Neutrophil (primary cell): Measurements from ENCODE around the gene SC5D.

Experiments
- H3K27ac ChIP-seq: fragments of 200-600 bp; sonication (generic); 2 replicates; pipeline ENCODE4 v1.5.1; 2016; ENCODE audit warnings: mild to moderate bottlenecking, moderate library complexity
- H3K27me3 ChIP-seq: fragments of 200-600 bp; sonication (generic); 2 replicates; pipeline ENCODE4 v1.6.0; 2016; ENCODE audit warnings: mild to moderate bottlenecking
- H3K36me3 ChIP-seq: fragments of 200-600 bp; sonication (generic); 2 replicates; pipeline ENCODE4 v1.5.1; 2017
- H3K4me1 ChIP-seq, 2 experiments: fragments of 200-600 bp in 1 of 2; sonication (generic) in 1 of 2; 1 replicate in 1 of 2; 2 replicates in 1 of 2; pipeline versions ENCODE4 v1.5.1 to v1.6.1; 2013 to 2016; ENCODE audit warnings: low read depth in 1 of 2, low read length in 1 of 2, mild to moderate bottlenecking in 1 of 2, moderate library complexity in 1 of 2; ENCODE audit not compliant: control insufficient read depth in 1 of 2, insufficient read depth in 1 of 2
- H3K4me3 ChIP-seq, 2 experiments: fragments of 200-600 bp in 1 of 2; sonication (generic) in 1 of 2; 1 replicate in 1 of 2; 2 replicates in 1 of 2; pipeline ENCODE4 v1.5.1; 2013 to 2016; ENCODE audit warnings: low read depth in 1 of 2, low read length in 1 of 2, mild to moderate bottlenecking in 1 of 2, moderate library complexity in 1 of 2
- H3K9me3 ChIP-seq: fragments of 200-600 bp; sonication (generic); 2 replicates; pipeline ENCODE4 v1.5.1; 2016
- CTCF ChIP-seq: fragments of 200-600 bp; sonication (generic); IDR thresholded peaks from 2 replicates; pipeline ENCODE4 v1.5.1; 2016; ENCODE audit warnings: antibody characterized with exemption

Gene SC5D

GRCh38 chr11:121274332-121274991 is 18.1 kb upstream of the SC5D start:
- no peak overlapping the region for H3K4me3 ChIP-seq
- no peaks in the 10 kb centered on the region for H3K9me3 ChIP-seq
- H3K27me3 ChIP-seq: peaks cover 10% of the 10 kb centered on the region
- H3K27ac ChIP-seq: no peak overlapping the region
- H3K4me1 ChIP-seq: no peaks in the 10 kb centered on the region
- no peak for TF ChIP-seq CTCF
- H3K36me3 ChIP-seq: no peaks in the 10 kb centered on the region

- H3K27ac ChIP-seq: no peak overlapping the region
- no peak for TF ChIP-seq CTCF
- no peaks in the 10 kb centered on the region for H3K9me3 ChIP-seq
- H3K4me1 ChIP-seq: no peaks in the 10 kb centered on the region
- H3K4me3 ChIP-seq: no peak overlapping the region
- no peaks in the 10 kb centered on the region for H3K36me3 ChIP-seq
- peaks cover 24% of the 10 kb centered on the region for H3K27me3 ChIP-seq
These were observed 10.9 kb upstream of the SC5D start for GRCh38 chr11:121281698-121282097.

GRCh38 chr11:121282386-121282785 is 10.2 kb upstream of the SC5D start:
- peaks cover 27% of the 10 kb centered on the region for H3K27me3 ChIP-seq
- no peaks in the 10 kb centered on the region for H3K36me3 ChIP-seq
- no peaks in the 10 kb centered on the region for H3K9me3 ChIP-seq
- H3K4me3 ChIP-seq: no peak overlapping the region
- no peak overlapping the region for H3K27ac ChIP-seq
- H3K4me1 ChIP-seq: no peaks in the 10 kb centered on the region
- TF ChIP-seq CTCF: no peak

GRCh38 chr11:121282886-121283502 is 9.6 kb upstream of the SC5D start:
- no peaks in the 10 kb centered on the region for H3K9me3 ChIP-seq
- H3K27me3 ChIP-seq: peaks cover 29% of the 10 kb centered on the region
- no peaks in the 10 kb centered on the region for H3K36me3 ChIP-seq
- H3K27ac ChIP-seq: no peak overlapping the region
- H3K4me3 ChIP-seq: no peak overlapping the region
- TF ChIP-seq CTCF: no peak
- H3K4me1 ChIP-seq: no peaks in the 10 kb centered on the region

GRCh38 chr11:121291319-121291718 is 1.3 kb upstream of the SC5D start:
- Histone ChIP-seq H3K27me3 (peaks cover 7% of the 10 kb centered on the region), H3K27ac (no peak overlapping the region), H3K4me3 (no peak overlapping the region), H3K36me3 (no peaks in the 10 kb centered on the region), H3K4me1 (peaks cover 17 to 18% of the 10 kb centered on the region in 2 experiments), H3K9me3 (no peaks in the 10 kb centered on the region)
- TF ChIP-seq CTCF: no peak
